ENCODE data around the gene CHPT1.
"Not testable (repeated sequence)": the region's sequence is repeated elsewhere in the genome, so short reads cannot be mapped to it uniquely, and the experiment has no call there.

The CHPT1 gene

DNA sequence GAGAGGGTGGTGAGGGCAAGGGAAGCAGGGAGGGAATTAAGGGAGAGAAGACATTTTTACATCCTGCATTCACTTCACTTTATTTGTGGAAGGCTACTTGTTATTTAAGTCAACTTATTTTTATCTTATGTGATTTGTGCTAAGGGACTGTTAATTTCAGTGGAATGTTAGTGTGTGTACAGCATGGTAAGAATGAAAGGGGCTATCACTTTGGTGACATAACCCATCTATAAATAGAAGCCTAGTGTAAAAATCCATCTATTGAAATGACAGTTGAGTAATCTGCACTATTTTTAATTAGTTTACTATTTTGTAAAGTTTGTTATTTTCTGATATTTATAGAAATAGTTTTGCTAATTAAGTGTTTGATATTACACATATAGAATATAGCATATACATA is 16.8 kb upstream of the CHPT1 start:
- Histone ChIP-seq H3K4me3 (ENCODE audit: low read length, poor library complexity, severe bottlenecking) (no peak overlapping the region), H2AFZ (ENCODE audit: low read length) (no peak overlapping the region), H3K9me3 (ENCODE audit: insufficient read depth, low read depth, low read length) (no peaks in the 10 kb centered on the region), H3K36me3 (ENCODE audit: insufficient read depth, low read length) (no peaks in the 10 kb centered on the region), H4K20me1 (ENCODE audit: insufficient read depth, low read length, poor library complexity, severe bottlenecking) (no peaks in the 10 kb centered on the region), H3K27me3 (ENCODE audit: insufficient read depth, low read length, poor library complexity, severe bottlenecking) (no peaks in the 10 kb centered on the region), H3K9me2 (replicated peaks; ENCODE audit: low read depth, low read length) (no peaks in the 10 kb centered on the region), H3K4me1 (ENCODE audit: insufficient read depth, low read length, poor library complexity, severe bottlenecking) (no peaks in the 10 kb centered on the region), H3F3A (ENCODE audit: low read depth) (no peaks in the 10 kb centered on the region), H3K9ac (ENCODE audit: low read depth, low read length, poor library complexity, severe bottlenecking) (no peak overlapping the region), H3K79me2 (ENCODE audit: insufficient read depth, low read length) (no peaks in the 10 kb centered on the region), H3K4me2 (ENCODE audit: low read depth, low read length, poor library complexity, severe bottlenecking) (no peak overlapping the region)
- TF ChIP-seq, protein P1, sequence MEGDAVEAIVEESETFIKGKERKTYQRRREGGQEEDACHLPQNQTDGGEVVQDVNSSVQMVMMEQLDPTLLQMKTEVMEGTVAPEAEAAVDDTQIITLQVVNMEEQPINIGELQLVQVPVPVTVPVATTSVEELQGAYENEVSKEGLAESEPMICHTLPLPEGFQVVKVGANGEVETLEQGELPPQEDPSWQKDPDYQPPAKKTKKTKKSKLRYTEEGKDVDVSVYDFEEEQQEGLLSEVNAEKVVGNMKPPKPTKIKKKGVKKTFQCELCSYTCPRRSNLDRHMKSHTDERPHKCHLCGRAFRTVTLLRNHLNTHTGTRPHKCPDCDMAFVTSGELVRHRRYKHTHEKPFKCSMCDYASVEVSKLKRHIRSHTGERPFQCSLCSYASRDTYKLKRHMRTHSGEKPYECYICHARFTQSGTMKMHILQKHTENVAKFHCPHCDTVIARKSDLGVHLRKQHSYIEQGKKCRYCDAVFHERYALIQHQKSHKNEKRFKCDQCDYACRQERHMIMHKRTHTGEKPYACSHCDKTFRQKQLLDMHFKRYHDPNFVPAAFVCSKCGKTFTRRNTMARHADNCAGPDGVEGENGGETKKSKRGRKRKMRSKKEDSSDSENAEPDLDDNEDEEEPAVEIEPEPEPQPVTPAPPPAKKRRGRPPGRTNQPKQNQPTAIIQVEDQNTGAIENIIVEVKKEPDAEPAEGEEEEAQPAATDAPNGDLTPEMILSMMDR (conservative IDR thresholded peaks at IDR 0.05; ENCODE audit: low read length) = no peak
- no peak for TF ChIP-seq EZH2phosphoT487 (IDR thresholded peaks at IDR 0.05; ENCODE audit: borderline replicate concordance)

DNA sequence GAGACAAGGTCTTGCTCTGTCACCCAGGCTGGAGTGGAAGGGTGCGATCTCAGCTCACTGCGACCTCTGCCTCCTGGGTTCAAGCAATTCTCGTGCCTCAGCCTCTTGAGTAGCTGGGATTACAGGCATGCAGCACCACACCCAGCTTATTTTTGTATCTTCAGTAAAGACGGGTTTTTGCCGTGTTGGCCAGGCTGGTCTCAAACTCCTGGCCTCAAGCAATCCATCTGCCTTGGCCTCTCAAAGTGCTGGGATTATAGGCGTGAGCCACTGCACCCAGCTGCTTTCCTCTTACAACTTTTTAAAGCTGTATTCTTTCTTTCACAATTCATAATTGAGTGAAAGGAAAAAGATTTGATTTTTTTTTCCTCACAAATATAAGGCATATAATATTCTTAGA is 15.8 kb upstream of the CHPT1 start:
- not testable (repeated sequence) for H3K9ac ChIP-seq (ENCODE audit: low read depth, low read length, poor library complexity, severe bottlenecking); H2AFZ ChIP-seq (ENCODE audit: low read length); H4K20me1 ChIP-seq (ENCODE audit: insufficient read depth, low read length, poor library complexity, severe bottlenecking); H3K27me3 ChIP-seq (ENCODE audit: insufficient read depth, low read length, poor library complexity, severe bottlenecking); H3K4me1 ChIP-seq (ENCODE audit: insufficient read depth, low read length, poor library complexity, severe bottlenecking); H3K79me2 ChIP-seq (ENCODE audit: insufficient read depth, low read length); H3F3A ChIP-seq (ENCODE audit: low read depth); H3K36me3 ChIP-seq (ENCODE audit: insufficient read depth, low read length); H3K4me3 ChIP-seq (ENCODE audit: low read length, poor library complexity, severe bottlenecking); H3K9me3 ChIP-seq (ENCODE audit: insufficient read depth, low read depth, low read length); H3K9me2 ChIP-seq (replicated peaks; ENCODE audit: low read depth, low read length); H3K4me2 ChIP-seq (ENCODE audit: low read depth, low read length, poor library complexity, severe bottlenecking)

DNA sequence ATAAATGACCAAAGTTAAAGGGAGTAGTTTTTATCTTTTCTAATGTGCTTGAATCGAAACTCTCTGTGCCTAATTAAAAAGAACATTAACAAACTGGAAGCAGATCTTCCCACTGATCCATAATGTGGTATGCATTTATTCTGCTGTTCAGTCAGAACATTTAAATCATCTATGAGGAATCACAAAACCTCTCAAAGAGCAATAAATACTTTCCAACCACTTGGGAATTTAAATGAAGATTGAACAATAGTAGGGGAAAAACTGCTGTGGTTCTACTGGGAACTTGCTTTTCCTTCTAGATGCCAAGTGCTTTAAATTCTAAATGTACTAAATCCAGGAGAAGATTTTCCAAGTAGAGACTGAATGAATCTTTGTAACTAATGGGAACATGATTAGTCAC is 12.3 kb upstream of the CHPT1 start:
- H3K9ac ChIP-seq (ENCODE audit: low read depth, low read length, poor library complexity, severe bottlenecking) = no peak overlapping the region

DNA sequence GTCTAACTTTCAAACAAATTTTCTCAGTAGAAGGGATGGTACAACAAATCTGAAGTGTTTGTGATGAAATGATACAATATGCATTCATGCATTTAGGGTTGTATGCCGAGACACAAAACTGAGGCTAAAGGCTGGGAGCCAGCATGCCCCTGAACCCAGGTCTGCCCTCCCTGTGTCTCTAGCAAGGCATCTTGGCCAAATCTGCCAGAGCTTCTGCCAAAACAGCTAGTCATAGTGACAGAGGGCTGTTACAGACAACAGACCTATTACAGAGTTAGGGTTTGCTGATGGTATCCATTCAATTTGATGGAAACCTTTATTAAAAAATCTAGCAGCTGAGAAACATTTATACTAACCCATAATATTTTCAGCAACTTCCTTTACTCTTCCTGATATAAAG is 11.3 kb upstream of the CHPT1 start:
- Histone ChIP-seq H4K20me1 (ENCODE audit: insufficient read depth, low read length, poor library complexity, severe bottlenecking) (no peaks in the 10 kb centered on the region), H3F3A (ENCODE audit: low read depth) (no peaks in the 10 kb centered on the region), H3K9ac (ENCODE audit: low read depth, low read length, poor library complexity, severe bottlenecking) (no peak overlapping the region), H3K79me2 (ENCODE audit: insufficient read depth, low read length) (no peaks in the 10 kb centered on the region), H3K36me3 (ENCODE audit: insufficient read depth, low read length) (no peaks in the 10 kb centered on the region), H3K4me3 (ENCODE audit: low read length, poor library complexity, severe bottlenecking) (no peak overlapping the region), H3K9me2 (replicated peaks; ENCODE audit: low read depth, low read length) (no peaks in the 10 kb centered on the region), H3K4me1 (ENCODE audit: insufficient read depth, low read length, poor library complexity, severe bottlenecking) (no peaks in the 10 kb centered on the region), H3K27me3 (ENCODE audit: insufficient read depth, low read length, poor library complexity, severe bottlenecking) (no peaks in the 10 kb centered on the region), H3K4me2 (ENCODE audit: low read depth, low read length, poor library complexity, severe bottlenecking) (no peak overlapping the region), H3K9me3 (ENCODE audit: insufficient read depth, low read depth, low read length) (no peaks in the 10 kb centered on the region), H2AFZ (ENCODE audit: low read length) (peak overlapping the region; percentile 40)
- TF ChIP-seq EZH2phosphoT487 (IDR thresholded peaks at IDR 0.05; ENCODE audit: borderline replicate concordance) = no peak
- TF ChIP-seq, protein P1 (conservative IDR thresholded peaks at IDR 0.05; ENCODE audit: low read length) = no peak

More for the DNA sequence above, 12.3 kb upstream of the CHPT1 start:
- H3K4me1 ChIP-seq (ENCODE audit: insufficient read depth, low read length, poor library complexity, severe bottlenecking) = no peaks in the 10 kb centered on the region
- no peak overlapping the region for H3K4me2 ChIP-seq (ENCODE audit: low read depth, low read length, poor library complexity, severe bottlenecking)
- H3F3A ChIP-seq (ENCODE audit: low read depth) = no peaks in the 10 kb centered on the region
- H3K27me3 ChIP-seq (ENCODE audit: insufficient read depth, low read length, poor library complexity, severe bottlenecking) = no peaks in the 10 kb centered on the region
- H3K79me2 ChIP-seq (ENCODE audit: insufficient read depth, low read length) = no peaks in the 10 kb centered on the region
- no peaks in the 10 kb centered on the region for H4K20me1 ChIP-seq (ENCODE audit: insufficient read depth, low read length, poor library complexity, severe bottlenecking)
- H2AFZ ChIP-seq (ENCODE audit: low read length) = no peak overlapping the region
- no peaks in the 10 kb centered on the region for H3K9me3 ChIP-seq (ENCODE audit: insufficient read depth, low read depth, low read length)
- H3K4me3 ChIP-seq (ENCODE audit: low read length, poor library complexity, severe bottlenecking) = no peak overlapping the region
- H3K9me2 ChIP-seq (replicated peaks; ENCODE audit: low read depth, low read length) = no peaks in the 10 kb centered on the region
- no peaks in the 10 kb centered on the region for H3K36me3 ChIP-seq (ENCODE audit: insufficient read depth, low read length)
- no peak for TF ChIP-seq EZH2phosphoT487 (IDR thresholded peaks at IDR 0.05; ENCODE audit: borderline replicate concordance)
- TF ChIP-seq, protein P1 (conservative IDR thresholded peaks at IDR 0.05; ENCODE audit: low read length) = no peak
